ENCODE measurements around the gene CDC14A. TPM values are rescaled to one million over a fixed set of nuclear protein-coding genes. Genes with fewer than 3 reads are reported as not detected.
"Not testable (repeated sequence)": the region's sequence is repeated elsewhere in the genome, so short reads cannot be mapped to it uniquely, and the experiment has no call there.

CDC14A gene
- total RNA-seq, 2 experiments from 2014 or later: 16.0 to 18.4 TPM

DNA sequence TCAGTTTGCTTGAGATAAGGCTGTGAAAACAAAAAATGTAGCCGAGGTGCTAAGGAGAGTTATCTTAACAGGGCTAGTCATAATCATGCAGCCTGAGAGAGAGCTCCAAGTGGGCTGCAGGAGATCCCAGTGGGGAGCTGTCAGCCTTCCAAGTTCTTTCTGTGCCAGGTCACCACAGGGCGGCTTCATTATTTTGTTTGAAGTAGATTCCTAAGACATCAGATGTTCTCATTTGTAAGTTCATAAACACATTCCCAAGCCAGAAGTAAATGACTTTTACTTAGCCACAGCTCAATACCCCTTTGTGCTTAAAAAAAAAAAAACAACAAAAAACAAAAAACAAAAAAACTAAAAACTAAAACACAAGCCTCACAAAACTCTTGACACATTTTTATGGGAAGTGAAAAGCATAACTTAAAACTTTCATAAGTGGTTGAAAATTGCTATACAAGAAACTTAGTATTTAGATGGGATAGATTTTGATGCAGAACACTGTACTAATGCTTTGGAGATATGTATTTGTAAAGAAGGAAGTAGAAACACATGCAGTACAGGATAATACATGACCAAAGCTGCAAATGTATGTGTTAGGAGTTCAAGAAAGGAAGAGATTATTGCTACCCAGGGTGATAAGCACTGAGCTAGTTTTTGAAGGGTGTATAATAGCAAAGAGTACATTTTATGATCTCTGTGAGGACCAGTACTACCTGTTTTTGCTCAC, 8.6 kb downstream of the CDC14A start:
- POLR2A ChIA-PET: no interaction called here
- CTCF ChIA-PET: interaction anchor here (1.0 to 1.1 kb wide), 2 partner anchors 31 to 95 kb away, joined by 3 to 5 read pairs; no protein-coding TSS in a partner anchor

DNA sequence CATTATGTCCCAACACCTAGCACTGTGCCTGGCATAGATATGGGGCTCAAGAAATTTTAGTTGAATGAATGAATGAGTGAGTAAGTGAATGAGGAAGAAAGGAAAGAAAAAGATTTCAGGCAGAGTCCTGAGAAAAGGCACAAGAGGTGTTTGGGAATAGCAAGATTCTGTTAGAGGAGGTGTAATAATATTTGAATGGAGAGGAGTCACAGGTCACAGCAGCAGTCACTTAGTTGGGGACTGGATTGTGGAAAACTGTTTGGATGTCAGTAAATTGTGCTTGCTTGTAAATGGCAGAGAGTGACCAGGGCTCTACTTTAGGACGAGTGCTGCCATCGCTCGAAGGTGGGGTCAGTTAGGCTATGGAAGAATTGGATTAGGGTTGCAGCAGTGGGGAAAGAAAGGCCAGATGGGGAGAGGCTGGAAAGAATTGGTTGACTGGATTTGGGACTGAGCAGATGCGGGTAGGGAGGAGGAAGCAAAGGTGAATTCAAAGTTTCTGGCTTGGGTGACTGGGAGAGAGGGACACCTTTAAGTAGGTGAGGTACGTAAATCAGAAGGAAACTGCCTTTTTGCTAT, 9.3 kb downstream of the CDC14A start:
- CTCF ChIA-PET: interaction anchor here (1.4 kb wide), 1 partner anchor 8 kb away, joined by 3 read pairs; no protein-coding TSS in a partner anchor

DNA sequence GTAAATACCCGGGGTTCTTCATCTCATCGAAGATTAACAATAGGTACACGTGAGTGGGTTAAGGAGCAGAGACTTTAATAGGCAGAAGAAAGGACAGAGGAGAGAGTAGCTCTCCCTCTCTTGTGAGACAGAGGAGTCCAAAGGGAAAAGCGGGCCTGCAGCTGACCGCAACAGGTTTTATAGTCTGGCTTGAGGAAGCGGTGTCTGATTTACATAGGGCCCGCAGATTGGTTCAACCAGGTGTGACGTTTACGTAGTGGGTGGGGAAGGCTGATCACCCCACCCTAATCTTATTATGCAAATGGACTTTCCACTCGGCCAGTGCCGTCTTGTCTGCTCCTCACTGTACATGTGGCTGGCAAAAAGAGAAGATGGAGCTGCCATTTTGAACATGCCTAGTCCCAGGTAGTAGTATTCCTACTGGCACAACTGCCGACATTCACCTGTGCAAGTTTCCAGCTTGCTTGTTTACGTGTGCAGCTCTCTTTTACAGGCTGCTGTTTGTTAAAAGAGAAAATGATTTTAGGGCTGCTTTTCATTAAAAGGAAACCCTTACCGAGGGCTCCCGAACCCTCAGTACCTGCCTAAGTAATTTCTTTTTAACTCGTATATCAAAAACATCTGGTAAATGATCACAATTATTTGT, 10.6 kb downstream of the CDC14A start:
- CTCF ChIA-PET: interaction anchor here (1.4 kb wide), 1 partner anchor 9 kb away, joined by 3 read pairs; no protein-coding TSS in a partner anchor

More for the DNA sequence above, 9.3 kb downstream of the CDC14A start:
- POLR2A ChIA-PET: no interaction called here

DNA sequence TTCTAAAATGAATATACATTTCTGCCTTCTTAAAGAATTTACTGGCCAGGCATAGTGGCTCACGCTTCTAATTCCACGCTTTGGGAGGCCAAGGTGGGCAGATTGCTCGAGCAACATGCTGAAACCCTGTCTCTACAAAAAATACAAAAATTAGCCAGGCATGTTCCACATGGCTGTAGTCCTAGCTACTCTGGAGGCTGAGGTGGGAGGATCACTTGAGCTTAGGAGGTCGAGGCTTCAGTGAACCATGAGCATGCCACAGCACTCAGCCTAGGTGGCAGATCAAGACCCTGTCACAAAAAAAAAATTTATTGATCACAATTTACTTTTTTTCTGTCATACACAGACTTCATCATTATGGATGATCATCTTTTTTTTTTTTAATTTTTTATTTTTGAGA, 11.5 kb downstream of the CDC14A start:
- ChIA-PET POLR2A (interaction anchor here (0.7 kb wide), 1 partner anchor 28 kb away, joined by 3 read pairs; no protein-coding TSS in a partner anchor), CTCF (no interaction called here)

More for the DNA sequence above, 10.6 kb downstream of the CDC14A start:
- POLR2A ChIA-PET: no interaction called here

DNA sequence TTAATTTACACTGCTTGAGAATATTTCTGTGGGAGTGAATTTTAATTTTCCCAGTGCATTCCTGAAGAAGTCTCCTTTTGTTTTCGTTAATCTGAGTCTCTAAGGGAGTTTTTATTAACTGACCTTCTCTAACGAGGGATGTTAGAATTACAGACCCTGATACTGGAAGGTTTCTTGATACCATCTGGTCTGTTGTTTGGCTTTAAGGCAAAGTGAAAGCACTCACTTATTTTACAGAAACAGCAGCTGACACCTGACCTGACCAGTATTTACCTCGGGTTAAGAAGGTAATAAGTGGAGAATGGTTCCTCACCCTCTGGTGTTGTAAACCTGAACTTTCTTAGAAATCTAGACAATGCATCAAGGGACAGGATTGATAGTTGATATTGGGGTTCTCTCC, 12.4 kb downstream of the CDC14A start:
- ChIA-PET POLR2A (interaction anchor here (0.7 kb wide), 1 partner anchor 27 kb away, joined by 3 read pairs; no protein-coding TSS in a partner anchor), CTCF (interaction anchor here (0.8 kb wide), 1 partner anchor 67 kb away, joined by 3 read pairs; no protein-coding TSS in a partner anchor)

DNA sequence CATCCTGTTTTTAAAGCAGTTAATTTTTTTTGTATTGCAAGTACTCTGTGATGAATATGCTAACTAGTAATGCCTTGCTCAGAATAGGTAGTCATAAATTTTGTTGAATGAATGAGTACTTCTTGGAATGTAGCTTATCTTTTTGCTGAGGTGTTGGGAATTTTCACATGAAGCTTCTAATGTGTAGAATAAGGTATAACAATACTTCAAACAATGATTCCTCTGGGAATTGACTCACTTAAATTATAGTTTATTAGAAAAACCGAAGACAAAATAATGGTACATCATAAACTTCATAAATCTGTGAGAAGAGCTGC, 13.9 kb downstream of the CDC14A start:
- ChIA-PET CTCF (interaction anchor here (1.1 to 1.6 kb wide), 2 partner anchors 14 to 93 kb away, joined by 3 to 4 read pairs; partner anchors contain the start of gene CDC14A), POLR2A (interaction anchor here (0.5 to 0.6 kb wide), 4 partner anchors 10 to 125 kb away, joined by 3 to 4 read pairs (median 3); no protein-coding TSS in a partner anchor)

DNA sequence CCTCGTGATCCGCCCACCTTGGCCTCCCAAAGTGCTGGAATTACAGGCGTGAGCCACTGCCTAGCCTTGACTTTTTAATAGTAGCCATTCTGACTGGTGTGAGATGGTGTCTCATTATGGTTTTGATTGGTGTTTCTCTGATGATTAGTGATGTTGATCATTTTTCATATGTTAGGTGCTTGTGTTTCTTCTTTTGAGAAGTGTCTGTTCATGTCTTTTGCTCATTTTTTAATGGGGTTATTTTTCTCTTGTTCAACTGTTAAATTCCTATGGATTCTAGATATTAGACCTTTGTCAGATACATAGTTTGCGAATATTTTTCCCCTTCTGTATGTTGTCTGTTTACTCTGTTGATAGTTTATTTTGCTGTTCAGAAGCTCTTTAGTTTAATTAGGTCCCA, 17.0 kb downstream of the CDC14A start:
- POLR2A ChIA-PET: not testable (repeated sequence)
- CTCF ChIA-PET: interaction anchor here (0.6 kb wide), 1 partner anchor 12 kb away, joined by 3 read pairs; no protein-coding TSS in a partner anchor

DNA sequence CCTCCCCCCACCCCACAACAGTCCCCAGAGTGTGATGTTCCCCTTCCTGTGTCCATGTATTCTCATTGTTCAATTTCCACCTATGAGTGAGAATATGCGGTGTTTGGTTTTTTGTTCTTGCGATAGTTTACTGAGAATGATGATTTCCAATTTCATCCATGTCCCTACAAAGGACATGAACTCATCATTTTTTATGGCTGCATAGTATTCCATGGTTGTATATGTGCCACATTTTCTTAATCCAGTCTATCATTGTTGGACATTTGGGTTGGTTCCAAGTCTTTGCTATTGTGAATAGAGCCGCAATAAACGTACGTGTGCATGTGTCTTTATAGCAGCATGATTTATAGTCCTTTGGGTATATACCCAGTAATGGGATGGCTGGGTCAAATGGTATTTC, 21.6 kb downstream of the CDC14A start:
- CTCF ChIA-PET, POLR2A ChIA-PET: not testable (repeated sequence)

DNA sequence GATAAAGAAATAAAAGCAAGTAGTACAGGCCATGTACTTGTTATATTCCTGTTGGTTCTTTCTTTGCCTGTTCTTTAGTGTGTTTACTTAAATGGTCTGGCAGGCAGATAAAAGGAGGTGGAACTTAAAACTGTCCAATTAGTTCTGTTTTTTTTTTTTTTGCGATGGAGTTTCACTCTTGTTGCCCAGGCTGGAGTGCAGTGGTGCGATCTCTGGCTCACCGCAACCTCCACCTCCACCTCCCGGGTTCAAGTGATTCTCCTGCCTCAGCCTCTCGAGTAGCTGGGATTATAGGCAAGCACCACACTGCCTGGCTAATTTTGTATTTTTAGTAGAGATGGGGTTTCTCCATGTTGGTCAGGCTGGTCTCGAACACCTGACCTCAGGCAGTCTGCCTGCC, 24.6 kb downstream of the CDC14A start:
- POLR2A ChIA-PET: not testable (repeated sequence)
- CTCF ChIA-PET: interaction anchor here (0.7 kb wide), 2 partner anchors 9 to 28 kb away, joined by 3 read pairs; no protein-coding TSS in a partner anchor

DNA sequence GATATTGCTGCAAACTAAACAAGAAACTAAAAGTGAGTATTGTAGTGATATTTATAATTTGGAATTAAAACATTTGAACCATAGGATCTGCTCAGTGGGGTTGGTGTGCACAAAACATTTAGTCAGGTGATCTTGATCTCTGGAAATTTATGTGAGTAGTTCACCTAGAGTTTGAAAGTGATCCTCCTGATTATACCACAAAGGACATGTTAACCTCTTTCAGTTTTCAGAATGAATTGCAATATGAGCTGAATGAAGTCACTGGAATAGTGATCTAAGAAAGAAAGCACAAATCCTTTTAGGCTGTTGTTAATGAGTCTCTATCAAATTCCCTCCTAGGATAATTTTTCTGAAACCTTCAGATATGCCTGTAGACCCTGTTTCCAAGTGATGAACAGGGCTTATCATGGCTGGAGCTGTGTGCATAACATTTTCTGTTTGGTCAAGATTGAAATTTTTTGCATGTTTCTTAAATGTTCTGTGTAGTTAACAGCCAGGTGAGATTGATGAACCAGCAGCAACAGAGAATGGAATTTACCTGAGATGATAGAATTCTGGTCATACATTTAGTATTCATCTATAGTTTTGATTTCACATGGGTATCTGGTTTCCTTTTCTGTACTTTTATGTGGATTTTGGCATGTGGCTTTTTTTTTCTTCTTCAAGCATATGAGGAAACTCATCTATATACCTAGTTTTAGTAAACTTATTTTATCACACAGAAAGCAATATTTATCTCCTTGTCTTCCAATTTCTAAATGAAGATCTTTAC, 25.5 kb downstream of the CDC14A start:
- ChIA-PET POLR2A (no interaction called here), CTCF (interaction anchor here (0.7 to 0.8 kb wide), 2 partner anchors 18 to 27 kb away, joined by 3 read pairs; no protein-coding TSS in a partner anchor)

DNA sequence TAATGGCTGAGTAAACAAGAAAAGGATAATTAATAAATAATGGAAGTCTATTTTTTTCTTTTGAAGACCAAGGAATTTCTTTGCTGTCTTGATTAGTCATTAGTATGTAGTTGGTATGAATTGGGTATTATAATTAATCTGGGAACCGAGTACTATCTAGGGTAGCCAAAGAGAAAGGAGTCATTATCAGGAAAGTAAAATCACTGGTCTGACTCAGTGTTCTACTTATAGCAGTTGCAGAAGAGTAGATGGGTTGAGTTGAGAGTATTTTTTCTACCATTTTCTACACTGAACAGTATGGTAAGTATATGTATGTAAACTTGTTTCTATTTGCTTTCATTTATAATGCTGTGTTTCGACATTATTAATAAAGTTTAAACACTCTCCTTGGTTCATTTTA, 26.6 kb downstream of the CDC14A start:
- CTCF ChIA-PET: interaction anchor here (0.6 kb wide), 1 partner anchor 80 kb away, joined by 3 read pairs; no protein-coding TSS in a partner anchor
- POLR2A ChIA-PET: no interaction called here

DNA sequence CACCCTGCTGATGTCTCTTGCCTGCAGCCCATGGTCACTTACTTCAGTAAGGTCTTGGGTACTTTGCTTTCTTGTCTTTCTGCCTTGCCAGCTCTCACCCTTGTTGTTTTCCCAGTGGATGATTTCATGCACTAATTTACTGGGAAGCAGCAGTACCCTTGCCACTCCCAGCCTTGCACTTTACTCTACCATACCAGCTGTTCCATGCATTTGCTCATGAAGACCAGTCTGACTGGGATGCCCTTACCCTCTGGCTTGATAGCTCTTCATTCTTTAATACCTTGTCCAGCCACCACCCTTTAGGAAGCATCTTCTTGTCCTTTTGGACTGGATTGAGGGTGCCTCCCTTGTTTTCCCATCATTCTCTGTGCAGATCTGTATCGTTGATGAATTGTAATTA, 28.3 kb downstream of the CDC14A start:
- POLR2A ChIA-PET: no interaction called here
- CTCF ChIA-PET: no interaction called here

DNA sequence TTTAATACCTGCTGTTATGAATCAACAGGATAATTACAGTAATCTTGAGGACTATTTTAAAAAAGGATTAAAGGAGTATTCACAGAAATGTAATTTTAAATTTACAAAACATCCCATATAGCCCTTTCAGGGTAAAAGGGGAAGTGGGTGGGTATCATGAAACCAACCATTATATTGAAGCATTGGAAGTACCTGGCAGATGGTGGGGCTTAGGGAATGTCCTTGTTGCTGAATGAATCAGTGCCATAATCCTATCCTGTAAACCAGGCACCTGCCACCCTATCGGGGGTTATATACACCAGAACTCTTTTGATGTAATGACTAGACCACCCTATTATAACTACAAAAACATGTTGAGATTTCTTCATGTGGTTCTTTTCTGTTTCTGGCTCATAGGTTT, 30.4 kb downstream of the CDC14A start:
- ChIA-PET POLR2A (no interaction called here), CTCF (no interaction called here)

DNA sequence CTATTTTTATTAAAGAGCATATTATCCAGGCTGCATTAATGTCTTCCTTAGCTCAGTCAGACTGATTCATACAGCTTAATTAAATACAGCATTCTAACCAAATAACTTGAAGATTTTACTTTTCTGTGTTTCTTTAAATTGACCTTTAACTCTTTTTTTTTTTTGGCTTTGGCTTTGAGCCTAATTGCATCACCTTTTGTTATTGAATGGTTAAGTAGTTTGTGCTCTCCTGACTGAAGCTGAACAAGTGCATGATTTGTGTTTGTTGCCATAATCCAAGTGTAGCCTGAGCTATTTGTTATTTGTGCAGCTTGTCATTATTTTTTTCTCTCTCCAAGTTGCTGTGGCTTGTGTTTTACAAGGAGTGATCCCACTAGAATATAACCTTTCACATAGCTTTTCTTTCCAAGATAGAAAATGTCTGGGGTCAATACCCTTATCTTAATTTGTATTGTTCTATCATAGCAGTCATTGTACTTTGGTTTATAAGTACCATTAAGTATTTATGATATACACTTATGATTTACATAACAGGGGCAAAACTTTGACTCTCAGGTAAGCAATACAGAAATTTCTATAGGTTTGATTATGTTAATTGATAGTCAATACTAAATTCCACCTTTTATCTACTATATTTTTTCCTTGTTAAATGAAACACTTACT, 31.6 kb downstream of the CDC14A start:
- CTCF ChIA-PET: no interaction called here
- POLR2A ChIA-PET: no interaction called here

DNA sequence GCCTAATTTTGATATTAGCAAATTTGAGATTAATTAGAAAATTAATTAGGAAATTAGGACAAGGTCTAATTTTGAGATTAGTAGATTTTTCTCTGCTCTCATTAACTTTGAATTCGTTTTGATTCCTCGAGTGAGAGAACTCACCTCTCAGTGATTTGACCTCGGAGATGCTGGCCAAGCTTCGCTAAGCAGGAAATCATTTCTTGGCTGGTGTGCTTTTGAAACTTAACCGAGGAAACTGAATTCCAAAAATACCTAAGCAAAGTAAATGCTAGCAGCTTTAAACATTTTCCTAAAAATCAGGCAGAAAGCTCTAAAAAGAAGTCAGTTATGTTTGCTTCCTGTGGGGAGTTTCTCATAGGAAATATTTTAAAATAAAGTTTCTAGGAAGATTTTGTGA, 34.9 kb downstream of the CDC14A start:
- CTCF ChIA-PET: no interaction called here

DNA sequence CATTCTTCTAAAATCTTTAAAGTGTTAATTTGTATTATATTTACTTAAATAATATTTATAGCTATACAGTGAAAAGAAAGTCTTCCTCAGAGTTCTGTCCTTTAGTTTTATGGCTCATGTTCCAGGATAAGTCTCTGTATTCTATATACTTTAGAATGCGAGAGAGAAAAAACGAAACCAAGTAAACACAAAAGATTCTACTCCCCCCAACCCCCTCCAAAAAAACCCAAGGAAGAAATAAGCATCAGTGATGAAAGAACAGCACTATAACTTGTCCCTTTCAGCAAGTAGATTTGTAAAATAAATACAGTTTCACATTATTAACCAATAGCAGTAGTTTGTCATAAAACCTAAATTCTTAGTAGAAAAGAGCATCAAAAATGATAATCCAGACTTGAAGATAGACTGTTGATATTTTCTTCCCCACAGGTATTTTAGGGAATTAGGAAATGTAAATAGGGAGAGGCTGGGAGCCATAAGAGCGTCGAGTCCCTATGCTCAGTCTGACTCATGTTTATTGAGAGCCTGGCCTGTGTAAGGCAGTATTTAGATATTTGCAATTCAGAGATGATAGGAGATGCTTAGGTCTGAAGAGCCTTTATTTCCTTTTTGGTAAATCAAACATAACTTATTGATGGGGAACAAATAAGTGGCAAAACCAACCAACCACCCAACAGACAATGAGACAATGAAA, 35.5 kb downstream of the CDC14A start:
- ChIA-PET POLR2A (no interaction called here), CTCF (no interaction called here)

More for the DNA sequence above, 34.9 kb downstream of the CDC14A start:
- POLR2A ChIA-PET: no interaction called here

DNA sequence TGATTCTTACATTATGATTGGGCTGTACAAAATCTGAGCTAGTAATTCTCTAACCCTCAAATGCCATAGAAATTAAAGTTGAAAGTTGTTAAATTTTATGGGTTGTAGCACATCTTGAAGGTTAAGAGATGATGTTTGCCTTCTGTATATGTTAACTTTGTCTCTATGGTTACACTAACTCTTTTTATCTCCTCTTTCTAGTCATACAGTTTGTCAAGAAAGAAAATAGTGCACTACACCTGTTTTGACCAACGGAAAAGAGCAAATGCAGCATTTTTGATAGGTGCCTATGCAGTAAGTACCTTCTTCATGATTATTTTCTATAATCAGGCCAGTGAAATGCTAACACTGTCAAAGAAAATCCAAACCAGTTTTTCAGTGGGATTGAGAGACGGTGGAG, 38.2 kb downstream of the CDC14A start:
- CTCF ChIA-PET: no interaction called here
- POLR2A ChIA-PET: no interaction called here

DNA sequence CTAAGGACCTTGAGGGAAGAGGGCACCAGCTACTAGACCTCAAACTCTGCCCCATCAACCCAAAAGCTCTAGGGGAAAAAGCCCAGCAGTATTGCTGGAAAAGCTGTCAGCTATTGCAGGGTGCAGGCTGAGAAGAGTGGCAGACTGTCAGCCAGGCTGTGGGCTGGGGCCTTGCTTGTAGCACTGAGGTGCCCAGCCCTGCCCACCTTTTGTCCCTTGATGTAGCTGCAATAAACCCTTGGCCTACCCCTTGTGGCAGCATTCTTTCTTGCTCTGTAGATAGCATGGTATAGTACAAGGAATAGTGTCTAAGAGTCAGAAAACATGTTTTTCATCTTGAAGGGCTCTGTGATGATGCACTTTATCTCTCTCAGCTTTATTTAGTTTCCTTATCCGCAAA, 39.4 kb downstream of the CDC14A start:
- CTCF ChIA-PET: interaction anchor here (0.8 kb wide), 1 partner anchor 31 kb away, joined by 3 read pairs; no protein-coding TSS in a partner anchor
- POLR2A ChIA-PET: interaction anchor here (0.5 to 0.6 kb wide), 2 partner anchors 27 to 639 kb away, joined by 3 to 4 read pairs; no protein-coding TSS in a partner anchor

Measured in activated CD8-positive, alpha-beta memory T cell treated with anti-CD3 and anti-CD28 coated beads for 36 hours (primary cell).